ENCODE results near the gene PUSL1. TPM values are rescaled to one million over a fixed set of nuclear protein-coding genes. Genes with fewer than 3 reads are reported as not detected.

PUSL1 gene
- total RNA-seq, 4 donors from 2014 or later = 20.0 to 52.5 (median 33.2) TPM

GRCh38 chr1:1332031-1332755, 23.8 kb downstream of the PUSL1 start:
- WGBS, 2 donors = 18% methylated on average over 3 of the region's 57 CpGs; no CpG with 5 or more reads in 1 of the 2 donors
- Histone ChIP-seq H3K9me3 (no peaks in the 10 kb centered on the region), H3K4me3 (no peak overlapping the region), H3K4me1 (peaks cover 31 to 53% (median 33%) of the 10 kb centered on the region in 3 donors), H3K27ac (peak overlapping the region in 1 of 4 donors; percentile 51), H3K36me3 (peaks cover 18 to 40% (median 28%) of the 10 kb centered on the region in 3 donors), H3K27me3 (peaks cover 0 to 9% (median 0%) of the 10 kb centered on the region in 4 donors)
- no peak for DNase-seq
- intact Hi-C loops (cut with DNase I) = no loop called here
- TF ChIP-seq, protein P1, sequence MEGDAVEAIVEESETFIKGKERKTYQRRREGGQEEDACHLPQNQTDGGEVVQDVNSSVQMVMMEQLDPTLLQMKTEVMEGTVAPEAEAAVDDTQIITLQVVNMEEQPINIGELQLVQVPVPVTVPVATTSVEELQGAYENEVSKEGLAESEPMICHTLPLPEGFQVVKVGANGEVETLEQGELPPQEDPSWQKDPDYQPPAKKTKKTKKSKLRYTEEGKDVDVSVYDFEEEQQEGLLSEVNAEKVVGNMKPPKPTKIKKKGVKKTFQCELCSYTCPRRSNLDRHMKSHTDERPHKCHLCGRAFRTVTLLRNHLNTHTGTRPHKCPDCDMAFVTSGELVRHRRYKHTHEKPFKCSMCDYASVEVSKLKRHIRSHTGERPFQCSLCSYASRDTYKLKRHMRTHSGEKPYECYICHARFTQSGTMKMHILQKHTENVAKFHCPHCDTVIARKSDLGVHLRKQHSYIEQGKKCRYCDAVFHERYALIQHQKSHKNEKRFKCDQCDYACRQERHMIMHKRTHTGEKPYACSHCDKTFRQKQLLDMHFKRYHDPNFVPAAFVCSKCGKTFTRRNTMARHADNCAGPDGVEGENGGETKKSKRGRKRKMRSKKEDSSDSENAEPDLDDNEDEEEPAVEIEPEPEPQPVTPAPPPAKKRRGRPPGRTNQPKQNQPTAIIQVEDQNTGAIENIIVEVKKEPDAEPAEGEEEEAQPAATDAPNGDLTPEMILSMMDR (IDR thresholded peaks at IDR 0.05) = no peak
- TF ChIP-seq POLR2A (IDR thresholded peaks at IDR 0.05) = no peak

DNA sequence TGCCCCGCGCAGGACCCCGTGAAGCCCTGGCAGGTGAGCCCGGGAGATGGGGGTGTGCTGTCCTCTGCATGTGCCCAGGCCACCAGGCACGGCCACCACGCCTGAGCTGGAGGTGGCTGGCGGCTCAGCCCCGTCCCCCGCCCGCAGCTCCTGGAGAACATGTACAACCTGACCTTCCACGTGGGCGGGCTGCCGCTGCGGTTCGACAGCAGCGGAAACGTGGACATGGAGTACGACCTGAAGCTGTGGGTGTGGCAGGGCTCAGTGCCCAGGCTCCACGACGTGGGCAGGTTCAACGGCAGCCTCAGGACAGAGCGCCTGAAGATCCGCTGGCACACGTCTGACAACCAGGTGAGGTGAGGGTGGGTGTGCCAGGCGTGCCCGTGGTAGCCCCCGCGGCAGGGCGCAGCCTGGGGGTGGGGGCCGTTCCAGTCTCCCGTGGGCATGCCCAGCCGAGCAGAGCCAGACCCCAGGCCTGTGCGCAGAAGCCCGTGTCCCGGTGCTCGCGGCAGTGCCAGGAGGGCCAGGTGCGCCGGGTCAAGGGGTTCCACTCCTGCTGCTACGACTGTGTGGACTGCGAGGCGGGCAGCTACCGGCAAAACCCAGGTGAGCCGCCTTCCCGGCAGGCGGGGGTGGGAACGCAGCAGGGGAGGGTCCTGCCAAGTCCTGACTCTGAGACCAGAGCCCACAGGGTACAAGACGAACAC, 24.5 kb downstream of the PUSL1 start:
- peaks cover 31 to 54% (median 33%) of the 10 kb centered on the region in 3 donors for H3K4me1 ChIP-seq
- H3K4me3 ChIP-seq = peak overlapping the region in 3 of 4 donors; percentile 18 to 23 (median 18)
- DNase-seq = no peak
- H3K27me3 ChIP-seq = peaks cover 0 to 9% (median 0%) of the 10 kb centered on the region in 4 donors
- no peaks in the 10 kb centered on the region for H3K9me3 ChIP-seq
- H3K36me3 ChIP-seq = peaks cover 12 to 40% (median 27%) of the 10 kb centered on the region in 3 donors
- H3K27ac ChIP-seq = peak overlapping the region in 3 of 4 donors; percentile 23 to 53 (median 51)
- intact Hi-C loops (cut with DNase I) = no loop called here
- TF ChIP-seq, protein P1 (IDR thresholded peaks at IDR 0.05) = no peak
- no peak for TF ChIP-seq POLR2A (IDR thresholded peaks at IDR 0.05)
- 31% methylated on average over 8 of the region's 48 CpGs; no CpG with 5 or more reads in 1 of the 2 donors for WGBS, 2 donors

GRCh38 chr1:1333551-1334241, 25.3 kb downstream of the PUSL1 start:
- intact Hi-C loops (cut with DNase I) = no loop called here

DNA sequence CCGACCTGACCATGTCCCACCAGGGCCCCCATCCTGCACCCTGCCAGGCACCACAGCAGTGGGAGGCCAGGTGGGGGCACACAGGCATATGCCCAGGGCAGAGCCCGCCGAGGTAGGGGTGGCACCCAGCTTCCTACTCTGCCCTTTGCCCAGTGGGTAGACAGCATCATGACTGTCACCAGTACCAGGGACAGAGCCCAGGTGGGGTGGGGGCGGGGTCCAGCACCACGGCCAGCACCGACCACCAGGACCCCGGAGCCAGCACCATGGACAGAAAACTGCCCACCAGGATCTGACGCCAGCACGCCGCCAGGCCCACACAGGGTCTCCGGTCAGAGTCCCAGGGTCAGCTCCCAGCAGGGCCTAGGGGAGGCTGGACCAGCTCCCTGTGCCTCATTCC, 26.4 kb downstream of the PUSL1 start:
- intact Hi-C loops (cut with DNase I) = no loop called here
- Histone ChIP-seq H3K27ac (no peak overlapping the region), H3K36me3 (peaks cover 25 to 48% (median 34%) of the 10 kb centered on the region in 3 donors), H3K4me1 (peaks cover 31 to 62% (median 33%) of the 10 kb centered on the region in 3 donors), H3K9me3 (no peaks in the 10 kb centered on the region), H3K4me3 (no peak overlapping the region), H3K27me3 (peaks cover 0 to 9% (median 0%) of the 10 kb centered on the region in 4 donors)
- WGBS, 2 donors = 94 to 100% methylated on average over 1 to 3 of the region's 11 CpGs
- TF ChIP-seq POLR2A (IDR thresholded peaks at IDR 0.05) = no peak
- TF ChIP-seq, protein P1 (IDR thresholded peaks at IDR 0.05) = no peak
- DNase-seq = no peak

More at GRCh38 chr1:1333551-1334241, 25.3 kb downstream of the PUSL1 start:
- Histone ChIP-seq H3K27ac (peak overlapping the region in 3 of 4 donors; percentile 23 to 53 (median 51)), H3K9me3 (no peaks in the 10 kb centered on the region), H3K4me3 (peak overlapping the region in 3 of 4 donors; percentile 18 to 23 (median 18)), H3K4me1 (peaks cover 31 to 61% (median 33%) of the 10 kb centered on the region in 3 donors), H3K27me3 (peaks cover 0 to 9% (median 0%) of the 10 kb centered on the region in 4 donors), H3K36me3 (peaks cover 16 to 40% (median 27%) of the 10 kb centered on the region in 3 donors)
- TF ChIP-seq, protein P1 (IDR thresholded peaks at IDR 0.05) = no peak
- no peak for TF ChIP-seq POLR2A (IDR thresholded peaks at IDR 0.05)
- WGBS, 2 donors = 94% methylated on average over 8 of the region's 36 CpGs; no CpG with 5 or more reads in 1 of the 2 donors
- no peak for DNase-seq
